ENCODE results near the gene TBC1D1. TPM values are rescaled to one million over a fixed set of nuclear protein-coding genes. Genes with fewer than 3 reads are reported as not detected.

Gene TBC1D1
- total and polyA plus RNA-seq, 2 experiments from 2014 or later: 100.0 to 214 TPM

DNA sequence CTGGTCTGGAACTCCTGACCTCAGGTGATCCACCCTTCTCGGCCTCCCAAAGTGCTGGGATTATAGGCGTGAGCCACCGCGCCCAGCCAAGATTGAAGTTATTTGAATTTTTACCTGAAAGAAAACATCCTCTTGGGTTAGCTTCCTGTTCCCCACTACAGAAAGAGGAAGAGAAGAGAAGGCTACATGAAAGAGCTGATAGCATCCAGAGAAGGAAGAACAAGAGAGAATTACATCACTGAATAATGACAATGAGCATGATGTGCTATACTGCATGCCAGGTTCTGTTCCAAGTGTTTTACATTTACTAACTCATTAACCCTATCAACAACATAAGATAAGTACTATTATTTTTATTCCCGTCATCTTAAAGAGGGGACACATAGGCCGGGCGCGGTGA, 11.5 kb upstream of the TBC1D1 start:
- TF ChIP-seq, protein P1, sequence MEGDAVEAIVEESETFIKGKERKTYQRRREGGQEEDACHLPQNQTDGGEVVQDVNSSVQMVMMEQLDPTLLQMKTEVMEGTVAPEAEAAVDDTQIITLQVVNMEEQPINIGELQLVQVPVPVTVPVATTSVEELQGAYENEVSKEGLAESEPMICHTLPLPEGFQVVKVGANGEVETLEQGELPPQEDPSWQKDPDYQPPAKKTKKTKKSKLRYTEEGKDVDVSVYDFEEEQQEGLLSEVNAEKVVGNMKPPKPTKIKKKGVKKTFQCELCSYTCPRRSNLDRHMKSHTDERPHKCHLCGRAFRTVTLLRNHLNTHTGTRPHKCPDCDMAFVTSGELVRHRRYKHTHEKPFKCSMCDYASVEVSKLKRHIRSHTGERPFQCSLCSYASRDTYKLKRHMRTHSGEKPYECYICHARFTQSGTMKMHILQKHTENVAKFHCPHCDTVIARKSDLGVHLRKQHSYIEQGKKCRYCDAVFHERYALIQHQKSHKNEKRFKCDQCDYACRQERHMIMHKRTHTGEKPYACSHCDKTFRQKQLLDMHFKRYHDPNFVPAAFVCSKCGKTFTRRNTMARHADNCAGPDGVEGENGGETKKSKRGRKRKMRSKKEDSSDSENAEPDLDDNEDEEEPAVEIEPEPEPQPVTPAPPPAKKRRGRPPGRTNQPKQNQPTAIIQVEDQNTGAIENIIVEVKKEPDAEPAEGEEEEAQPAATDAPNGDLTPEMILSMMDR (IDR thresholded peaks at IDR 0.05; ENCODE audit: low read depth, low read length): no peak
- no peaks in the 10 kb centered on the region for H3K4me1 ChIP-seq (ENCODE audit: low read depth)
- DNase-seq (ENCODE audit: low read depth in 1 of 2, low spot score in 1 of 2): no peak
- no peaks in the 10 kb centered on the region for H3K27me3 ChIP-seq
- H3K9me3 ChIP-seq (ENCODE audit: low read depth): no peaks in the 10 kb centered on the region
- H3K27ac ChIP-seq: no peak overlapping the region
- no peak overlapping the region for H3K4me3 ChIP-seq
- no peaks in the 10 kb centered on the region for H3K36me3 ChIP-seq

- Histone ChIP-seq H3K4me3 (no peak overlapping the region), H3K27ac (no peak overlapping the region), H3K27me3 (peaks cover 2% of the 10 kb centered on the region), H3K36me3 (no peaks in the 10 kb centered on the region), H3K4me1 (ENCODE audit: low read depth) (peaks cover 5% of the 10 kb centered on the region), H3K9me3 (ENCODE audit: low read depth) (no peaks in the 10 kb centered on the region)
- no peak for DNase-seq (ENCODE audit: low read depth in 1 of 2, low spot score in 1 of 2)
- TF ChIP-seq, protein P1 (IDR thresholded peaks at IDR 0.05; ENCODE audit: low read depth, low read length): no peak
These were observed 9.1 kb upstream of the TBC1D1 start for GRCh38 chr4:37881811-37882210.

DNA sequence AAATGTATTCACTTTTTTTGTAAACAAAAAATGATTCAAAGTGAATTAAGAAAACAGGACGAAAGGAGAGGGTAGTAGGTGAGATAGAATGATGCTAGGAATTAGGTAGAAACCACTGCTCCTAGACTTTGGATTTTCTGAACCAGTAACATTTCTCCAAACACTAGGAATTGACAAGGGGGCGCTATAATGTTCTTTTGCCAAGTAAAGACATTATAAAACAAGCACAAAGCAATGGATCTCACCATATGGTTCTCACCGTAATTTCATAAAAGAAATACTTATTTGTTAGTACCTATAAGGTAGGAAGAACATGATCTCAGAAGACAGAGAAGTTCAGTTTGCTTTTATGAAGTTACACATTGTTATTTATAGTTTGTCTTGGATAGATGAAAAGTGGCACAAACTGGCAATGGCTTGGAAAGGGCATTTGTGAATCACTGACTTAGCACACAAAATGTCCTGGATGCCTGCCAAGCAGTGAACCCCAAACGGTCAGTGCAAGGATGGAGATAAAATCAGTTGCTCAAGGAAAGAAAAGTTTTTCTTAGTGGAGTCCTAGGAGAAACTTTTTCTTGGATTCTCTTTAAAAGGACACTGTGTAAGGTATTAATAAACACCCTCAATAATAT, 8.1 kb upstream of the TBC1D1 start:
- Histone ChIP-seq H3K9me3 (ENCODE audit: low read depth) (no peaks in the 10 kb centered on the region), H3K27me3 (peaks cover 12% of the 10 kb centered on the region), H3K4me1 (ENCODE audit: low read depth) (peaks cover 5% of the 10 kb centered on the region), H3K27ac (no peak overlapping the region), H3K36me3 (no peaks in the 10 kb centered on the region), H3K4me3 (no peak overlapping the region)
- TF ChIP-seq, protein P1 (IDR thresholded peaks at IDR 0.05; ENCODE audit: low read depth, low read length): peak; percentile 19
- peak in 1 of 2 donors; percentile 18 for DNase-seq (ENCODE audit: low read depth in 1 of 2, low spot score in 1 of 2)

GRCh38 chr4:37884855-37885487, 5.9 kb upstream of the TBC1D1 start:
- no peak for DNase-seq (ENCODE audit: low read depth in 1 of 2, low spot score in 1 of 2)
- Histone ChIP-seq H3K27ac (peak overlapping the region; percentile 10), H3K27me3 (peaks cover 34% of the 10 kb centered on the region), H3K4me1 (ENCODE audit: low read depth) (peaks cover 5% of the 10 kb centered on the region), H3K9me3 (ENCODE audit: low read depth) (no peaks in the 10 kb centered on the region), H3K4me3 (no peak overlapping the region), H3K36me3 (no peaks in the 10 kb centered on the region)
- TF ChIP-seq, protein P1 (IDR thresholded peaks at IDR 0.05; ENCODE audit: low read depth, low read length): no peak

DNA sequence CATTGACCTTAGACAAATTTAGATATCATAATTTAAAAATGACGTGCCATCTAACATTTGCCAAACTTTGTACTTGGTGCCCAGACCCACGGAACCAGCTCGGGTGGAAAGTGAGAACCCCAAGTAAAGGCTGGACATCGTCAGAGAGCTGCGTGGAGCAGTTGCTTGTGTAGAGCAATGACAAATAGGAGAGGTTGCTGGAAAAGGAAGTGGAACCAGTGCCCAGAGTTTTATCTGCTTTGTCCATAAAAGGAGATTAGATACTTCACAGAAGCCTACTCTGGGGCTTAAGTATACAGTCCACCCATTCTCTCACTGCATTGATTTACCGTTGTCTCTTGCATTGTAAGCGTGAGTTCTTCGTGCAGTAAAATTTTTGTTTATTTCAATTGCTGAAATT, 5.4 kb upstream of the TBC1D1 start:
- Histone ChIP-seq H3K4me3 (no peak overlapping the region), H3K9me3 (ENCODE audit: low read depth) (no peaks in the 10 kb centered on the region), H3K36me3 (no peaks in the 10 kb centered on the region), H3K27ac (peak overlapping the region; percentile 10), H3K27me3 (peaks cover 39% of the 10 kb centered on the region), H3K4me1 (ENCODE audit: low read depth) (peaks cover 6% of the 10 kb centered on the region)
- TF ChIP-seq, protein P1 (IDR thresholded peaks at IDR 0.05; ENCODE audit: low read depth, low read length): no peak
- DNase-seq (ENCODE audit: low read depth in 1 of 2, low spot score in 1 of 2): peak; percentile 35 to 78

Data from cardiac muscle cell (in vitro differentiated cells and primary cell).